MCF 10A (cell line): ENCODE results near the gene CGB3. TPM values are rescaled to one million over a fixed set of nuclear protein-coding genes. Genes with fewer than 3 reads are reported as not detected.

ENCODE experiments used
- BruUV-seq: library from RNA; stranded (reverse); fragments of 400-500 nt; replicated peaks from 2 replicates; lab custom pipeline; 2021; lab: Mats Ljungman, UMichigan
- CTCF ChIA-PET: fragments of 300-600 bp; sonication (Branson Sonifier 250); formaldehyde crosslinking; extraction: SDS; loops from one replicate; lab custom pipeline; 2021; ENCODE audit warnings: antibody characterized with exemption, inconsistent platforms; lab: Yijun Ruan, JAX
- POLR2A ChIA-PET: fragments of 300-600, 350-650 bp; sonication (Branson Sonifier 250); formaldehyde crosslinking; extraction: SDS; loops from one replicate; lab custom pipeline; 2020; ENCODE audit warnings: antibody characterized with exemption, inconsistent platforms; lab: Yijun Ruan, JAX
- DNase-seq: peaks from one replicate; pipeline ENCODE4 v3.0.0-alpha.2; 2018; ENCODE audit not compliant: unreplicated experiment
- H3K27ac Mint-ChIP-seq: one replicate; pipeline ENCODE4 v1.8.0; 2022; ENCODE audit warnings: mild to moderate bottlenecking, low read depth, mixed read lengths; ENCODE audit not compliant: unreplicated experiment
- H3K27me3 Mint-ChIP-seq: one replicate; pipeline ENCODE4 v1.8.0; 2022; ENCODE audit warnings: mixed read lengths; ENCODE audit not compliant: insufficient read depth, unreplicated experiment
- H3K36me3 Mint-ChIP-seq: one replicate; pipeline ENCODE4 v1.8.0; 2022; ENCODE audit warnings: mild to moderate bottlenecking, moderate library complexity, mixed read lengths; ENCODE audit not compliant: insufficient read depth, unreplicated experiment
- H3K4me1 Mint-ChIP-seq: one replicate; pipeline ENCODE4 v1.8.0; 2022; ENCODE audit warnings: mixed read lengths; ENCODE audit not compliant: insufficient read depth, unreplicated experiment
- H3K4me3 Mint-ChIP-seq: one replicate; pipeline ENCODE4 v1.8.0; 2022; ENCODE audit warnings: mild to moderate bottlenecking, moderate library complexity, mixed read lengths; ENCODE audit not compliant: unreplicated experiment
- H3K9me3 Mint-ChIP-seq: one replicate; pipeline ENCODE4 v1.8.0; 2022; ENCODE audit warnings: mixed read lengths; ENCODE audit not compliant: unreplicated experiment
- intact Hi-C: fragments of 100-400 bp; cut with micrococcal nuclease; formaldehyde crosslinking; loops from 2 replicates; pipeline ENCODE4 v1.14.1; 2022
- total RNA-seq: library from RNA; stranded (reverse); gene quantifications from 2 replicates; pipeline ENCODE4 v1.2.3, GENCODE V29; 2022
- TF ChIP-seq, protein P1 (sequence below): fragments of 200-600 bp; IDR thresholded peaks from one replicate; pipeline ENCODE4 v1.8.0; 2022; ENCODE audit warnings: antibody characterized with exemption, mild to moderate bottlenecking; ENCODE audit not compliant: unreplicated experiment

Gene CGB3
- total RNA-seq, 1 experiment from 2014 or later, result not detected

GRCh38 chr19:49016067-49016839 lies 7.9 kb downstream of the CGB3 start:
- Mint-ChIP-seq H3K9me3 (no peaks in the 10 kb centered on the region), H3K36me3 (peaks cover 46% of the 10 kb centered on the region), H3K27me3 (no peaks in the 10 kb centered on the region), H3K4me1 (peaks cover 13% of the 10 kb centered on the region), H3K27ac (no peak overlapping the region), H3K4me3 (no peak overlapping the region)
- POLR2A ChIA-PET, result interaction anchor here (0.6 kb wide), 1 partner anchor 41 kb away, joined by 3 read pairs; the partner anchor contains the start of gene CGB7
- DNase-seq, result no peak
- BruUV-seq, result no TSS peak
- TF ChIP-seq, protein P1, sequence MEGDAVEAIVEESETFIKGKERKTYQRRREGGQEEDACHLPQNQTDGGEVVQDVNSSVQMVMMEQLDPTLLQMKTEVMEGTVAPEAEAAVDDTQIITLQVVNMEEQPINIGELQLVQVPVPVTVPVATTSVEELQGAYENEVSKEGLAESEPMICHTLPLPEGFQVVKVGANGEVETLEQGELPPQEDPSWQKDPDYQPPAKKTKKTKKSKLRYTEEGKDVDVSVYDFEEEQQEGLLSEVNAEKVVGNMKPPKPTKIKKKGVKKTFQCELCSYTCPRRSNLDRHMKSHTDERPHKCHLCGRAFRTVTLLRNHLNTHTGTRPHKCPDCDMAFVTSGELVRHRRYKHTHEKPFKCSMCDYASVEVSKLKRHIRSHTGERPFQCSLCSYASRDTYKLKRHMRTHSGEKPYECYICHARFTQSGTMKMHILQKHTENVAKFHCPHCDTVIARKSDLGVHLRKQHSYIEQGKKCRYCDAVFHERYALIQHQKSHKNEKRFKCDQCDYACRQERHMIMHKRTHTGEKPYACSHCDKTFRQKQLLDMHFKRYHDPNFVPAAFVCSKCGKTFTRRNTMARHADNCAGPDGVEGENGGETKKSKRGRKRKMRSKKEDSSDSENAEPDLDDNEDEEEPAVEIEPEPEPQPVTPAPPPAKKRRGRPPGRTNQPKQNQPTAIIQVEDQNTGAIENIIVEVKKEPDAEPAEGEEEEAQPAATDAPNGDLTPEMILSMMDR, result no peak
- intact Hi-C loops, result no loop called here
- CTCF ChIA-PET, result interaction anchor here (0.6 to 1.1 kb wide), 2 partner anchors 16 to 51 kb away, joined by 4 read pairs; no protein-coding TSS in a partner anchor

- TSS peak; percentile 14 for BruUV-seq
- intact Hi-C loops, result no loop called here
- Mint-ChIP-seq H3K36me3 (peaks cover 60% of the 10 kb centered on the region), H3K4me3 (no peak overlapping the region), H3K4me1 (peaks cover 8% of the 10 kb centered on the region), H3K9me3 (no peaks in the 10 kb centered on the region), H3K27me3 (no peaks in the 10 kb centered on the region), H3K27ac (no peak overlapping the region)
- ChIA-PET POLR2A (no interaction called here), CTCF (no interaction called here)
- TF ChIP-seq, protein P1, result no peak
- no peak for DNase-seq
Observed at GRCh38 chr19:49014870-49015255, 9.3 kb downstream of the CGB3 start.

DNA sequence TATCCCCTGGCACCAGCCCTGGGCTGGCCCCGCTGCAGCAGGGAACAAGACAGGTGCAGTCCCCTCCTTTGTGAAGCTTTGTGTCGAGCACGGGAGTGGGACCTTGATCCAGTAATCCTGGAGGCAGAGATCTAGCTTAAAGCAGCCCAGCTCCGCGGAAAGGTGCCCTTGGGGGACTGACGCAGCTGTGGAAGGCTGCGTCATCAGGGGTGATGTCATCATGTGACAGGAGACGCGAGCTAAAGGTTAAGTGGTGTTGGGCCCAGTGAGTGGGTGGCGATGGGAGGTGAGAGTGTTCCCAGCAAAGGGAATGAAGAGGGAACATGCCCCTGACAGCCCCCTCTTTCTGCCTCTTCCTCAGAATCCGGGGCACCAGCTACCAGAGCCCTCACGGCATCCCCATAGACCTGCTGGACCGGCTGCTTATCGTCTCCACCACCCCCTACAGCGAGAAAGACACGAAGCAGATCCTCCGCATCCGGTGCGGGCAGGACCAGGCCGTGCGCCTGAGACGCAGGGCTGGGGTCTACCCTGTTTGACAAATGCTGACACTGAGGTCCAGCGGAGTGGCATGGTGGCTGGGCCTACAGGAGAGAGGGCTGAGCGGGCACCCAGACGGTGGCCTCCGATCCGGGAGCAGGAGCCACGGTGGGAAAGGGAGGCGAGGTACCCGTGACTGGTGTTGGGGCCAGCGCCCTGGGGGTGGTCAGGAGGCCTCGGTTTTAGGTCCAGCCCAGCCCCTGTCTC lies 9.8 kb downstream of the CGB3 start:
- H3K9me3 Mint-ChIP-seq, result no peaks in the 10 kb centered on the region
- H3K27ac Mint-ChIP-seq, result no peak overlapping the region
- H3K36me3 Mint-ChIP-seq, result peaks cover 65% of the 10 kb centered on the region
- CTCF ChIA-PET, result interaction anchor here (0.6 to 3.0 kb wide), 4 partner anchors 12 to 59 kb away, joined by 3 to 17 read pairs (median 8); no protein-coding TSS in a partner anchor
- intact Hi-C loops, result no loop called here
- no peak overlapping the region for H3K4me3 Mint-ChIP-seq
- BruUV-seq, result no TSS peak
- H3K27me3 Mint-ChIP-seq, result no peaks in the 10 kb centered on the region
- TF ChIP-seq, protein P1, result no peak
- peaks cover 5% of the 10 kb centered on the region for H3K4me1 Mint-ChIP-seq
- DNase-seq, result no peak
- POLR2A ChIA-PET, result interaction anchor here (0.9 kb wide), 1 partner anchor 84 kb away, joined by 4 read pairs; no protein-coding TSS in a partner anchor

- Mint-ChIP-seq H3K36me3 (peaks cover 69% of the 10 kb centered on the region), H3K27ac (no peak overlapping the region), H3K9me3 (no peaks in the 10 kb centered on the region), H3K4me1 (no peaks in the 10 kb centered on the region), H3K27me3 (no peaks in the 10 kb centered on the region), H3K4me3 (no peak overlapping the region)
- TF ChIP-seq, protein P1, result no peak
- ChIA-PET CTCF (interaction anchor here (0.6 kb wide), 1 partner anchor 336 kb away, joined by 3 read pairs; no protein-coding TSS in a partner anchor), POLR2A (no interaction called here)
- BruUV-seq, result no TSS peak
- DNase-seq, result no peak
- intact Hi-C loops, result no loop called here
Observed at GRCh38 chr19:49011194-49011593, 12.9 kb downstream of the CGB3 start.
